ENCODE data around the gene TDP2. TPM values are rescaled to one million over a fixed set of nuclear protein-coding genes. Genes with fewer than 3 reads are reported as not detected.
"Not testable (repeated sequence)": the region's sequence is repeated elsewhere in the genome, so short reads cannot be mapped to it uniquely, and the experiment has no call there.

Gene TDP2
- total RNA-seq, 4 donors from 2014 or later: 29.2 to 53.1 (median 42.2) TPM

- H3K36me3 ChIP-seq: peaks cover 14 to 82% of the 10 kb centered on the region in 2 donors
- H3K4me1 ChIP-seq: peaks cover 0 to 26% (median 0%) of the 10 kb centered on the region in 3 donors
- no peak for ATAC-seq
- no peaks in the 10 kb centered on the region for H3K9me3 ChIP-seq
- H3K4me3 ChIP-seq: no peak overlapping the region
- TF ChIP-seq CTCF (IDR thresholded peaks at IDR 0.05) (no peak), EP300 (IDR thresholded peaks at IDR 0.05) (no peak), POLR2AphosphoS5 (IDR thresholded peaks at IDR 0.05) (no peak), POLR2A (IDR thresholded peaks at IDR 0.05) (no peak)
- no peak overlapping the region for H3K27ac ChIP-seq
- no peaks in the 10 kb centered on the region for H3K27me3 ChIP-seq
Observed at GRCh38 chr6:24704468-24704867, 37.8 kb upstream of the TDP2 start.

- Histone ChIP-seq H3K27me3 (no peaks in the 10 kb centered on the region), H3K36me3 (peaks cover 9 to 74% of the 10 kb centered on the region in 2 donors), H3K27ac (no peak overlapping the region), H3K9me3 (no peaks in the 10 kb centered on the region), H3K4me1 (peaks cover 0 to 21% (median 0%) of the 10 kb centered on the region in 3 donors), H3K4me3 (no peak overlapping the region)
- WGBS, 2 donors (ENCODE audit: low coverage in 1 of 2): 68 to 84% methylated on average over 2 of the region's 4 CpGs
- TF ChIP-seq POLR2AphosphoS5 (IDR thresholded peaks at IDR 0.05) (no peak), CTCF (IDR thresholded peaks at IDR 0.05) (no peak), POLR2A (IDR thresholded peaks at IDR 0.05) (no peak), EP300 (IDR thresholded peaks at IDR 0.05) (no peak)
- ATAC-seq: no peak
Observed at GRCh38 chr6:24702720-24703282, 36.1 kb upstream of the TDP2 start.

DNA sequence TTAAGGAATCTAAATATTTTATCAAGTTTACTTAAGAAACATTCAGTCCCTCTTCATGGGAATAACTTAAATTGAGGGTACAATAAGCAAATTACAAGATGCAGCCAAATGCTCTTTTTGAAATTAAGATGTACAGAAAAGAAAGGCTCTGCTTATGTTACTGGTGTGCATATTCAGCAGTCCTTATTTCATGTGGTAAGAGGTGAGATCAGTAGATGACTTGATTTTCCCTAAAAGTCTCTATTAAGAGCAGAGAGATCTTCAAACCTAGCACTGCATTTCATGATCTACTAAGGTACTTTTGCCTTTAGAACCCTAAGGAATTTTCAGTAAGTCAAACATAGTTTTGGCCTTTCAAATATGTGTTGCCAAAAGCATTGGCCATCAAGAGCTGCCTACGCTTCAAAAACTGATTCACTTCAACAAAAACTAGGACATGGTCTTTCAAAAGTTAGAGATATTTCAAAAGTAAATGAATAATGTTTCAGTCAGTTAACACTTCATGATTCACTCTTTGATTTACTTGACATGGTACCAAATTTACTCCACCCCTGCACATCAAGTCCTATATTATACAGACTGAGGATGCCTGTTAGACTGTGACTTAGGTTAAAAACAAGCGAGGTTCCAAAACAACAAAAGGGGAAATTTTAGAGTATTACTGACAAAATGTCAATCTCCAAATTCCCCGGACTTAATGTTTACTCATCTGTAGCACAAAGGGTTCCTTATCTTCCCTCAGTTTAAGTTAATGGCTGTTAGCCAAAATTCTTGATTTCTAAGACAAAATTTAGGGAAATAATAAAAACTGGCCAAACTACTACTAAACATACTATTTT is 33.0 kb upstream of the TDP2 start:
- no peak overlapping the region for H3K4me3 ChIP-seq
- 46 to 72% methylated on average over 3 of the region's 3 CpGs for WGBS, 2 donors (ENCODE audit: low coverage in 1 of 2)
- H3K27ac ChIP-seq: peak overlapping the region in 2 of 4 donors; percentile 12 to 22
- no peak for TF ChIP-seq POLR2AphosphoS5 (IDR thresholded peaks at IDR 0.05)
- no peak for TF ChIP-seq EP300 (IDR thresholded peaks at IDR 0.05)
- no peak for TF ChIP-seq CTCF (IDR thresholded peaks at IDR 0.05)
- no peak for TF ChIP-seq POLR2A (IDR thresholded peaks at IDR 0.05)
- peaks cover 0 to 21% (median 0%) of the 10 kb centered on the region in 3 donors for H3K4me1 ChIP-seq
- peaks cover 3 to 44% of the 10 kb centered on the region in 2 donors for H3K36me3 ChIP-seq
- ATAC-seq: no peak
- H3K27me3 ChIP-seq: no peaks in the 10 kb centered on the region
- no peaks in the 10 kb centered on the region for H3K9me3 ChIP-seq

DNA sequence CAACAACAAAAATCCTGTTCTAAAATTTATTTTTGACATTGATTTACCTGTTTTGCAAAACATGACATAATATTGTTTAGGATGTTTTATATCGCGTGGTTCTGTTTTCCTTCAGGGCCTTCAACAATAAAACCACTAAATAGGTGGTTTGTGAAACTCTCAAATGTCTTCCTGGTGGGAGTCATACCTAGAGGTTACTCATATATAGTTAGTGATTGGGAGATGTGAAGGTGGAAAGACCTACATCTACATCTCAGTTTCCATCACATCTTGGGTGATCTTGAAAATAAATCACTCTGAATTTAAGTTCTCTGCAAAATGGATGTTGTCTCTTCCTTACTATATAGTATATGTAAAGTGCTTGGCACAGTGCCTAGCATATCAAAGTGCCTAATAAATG is 29.4 kb upstream of the TDP2 start:
- Histone ChIP-seq H3K9me3 (no peaks in the 10 kb centered on the region), H3K27me3 (no peaks in the 10 kb centered on the region)
- WGBS, 2 donors (ENCODE audit: low coverage in 1 of 2): 87 to 100% methylated on average over 2 of the region's 2 CpGs

GRCh38 chr6:24695635-24696034 is 28.9 kb upstream of the TDP2 start:
- TF ChIP-seq CTCF (IDR thresholded peaks at IDR 0.05): peak; percentile 15 to 61 (median 57)
- not testable (repeated sequence) for H3K4me3 ChIP-seq, H3K27ac ChIP-seq, H3K27me3 ChIP-seq, H3K36me3 ChIP-seq, H3K9me3 ChIP-seq
- peak; percentile 69 for ATAC-seq
- WGBS, 2 donors (ENCODE audit: low coverage in 1 of 2): 30% methylated on average over 7 to 8 of the region's 8 CpGs
- H3K4me1 ChIP-seq: peaks cover 0 to 14% (median 0%) of the 10 kb centered on the region in 3 donors

More for the DNA sequence above, 29.4 kb upstream of the TDP2 start:
- Histone ChIP-seq H3K4me3 (no peak overlapping the region), H3K27ac (no peak overlapping the region), H3K4me1 (peaks cover 0 to 14% (median 0%) of the 10 kb centered on the region in 3 donors), H3K36me3 (peaks cover 0 to 10% of the 10 kb centered on the region in 2 donors)
- no peak for ATAC-seq
- no peak for TF ChIP-seq EP300 (IDR thresholded peaks at IDR 0.05)
- no peak for TF ChIP-seq POLR2AphosphoS5 (IDR thresholded peaks at IDR 0.05)
- no peak for TF ChIP-seq POLR2A (IDR thresholded peaks at IDR 0.05)
